Right kidney (tissue), 1 donor: ENCODE data around the gene ACLY.
"Not testable (repeated sequence)": the region's sequence is repeated elsewhere in the genome, so short reads cannot be mapped to it uniquely, and the experiment has no call there.

Experiments
- DNase-seq: peaks from one replicate; pipeline ENCODE4 v3.0.0-alpha.2; 2016

Gene ACLY

GRCh38 chr17:41873559-41874292 is 45.0 kb downstream of the ACLY start:
- no peak for DNase-seq

- DNase-seq: no peak
Measured at GRCh38 chr17:41871789-41872188, 47.0 kb downstream of the ACLY start.

GRCh38 chr17:41870627-41871026 is 48.1 kb downstream of the ACLY start:
- DNase-seq: no peak

GRCh38 chr17:41870097-41870496 is 48.7 kb downstream of the ACLY start:
- no peak for DNase-seq

- DNase-seq: no peak
Measured at GRCh38 chr17:41869426-41869825, 49.3 kb downstream of the ACLY start.

GRCh38 chr17:41868568-41868967 is 50.2 kb downstream of the ACLY start:
- DNase-seq: no peak

- no peak for DNase-seq
Measured at GRCh38 chr17:41865596-41865893, 53.2 kb downstream of the ACLY start.

GRCh38 chr17:41864836-41865595 is 53.7 kb downstream of the ACLY start, which contains the start of gene KLHL11:
Gene KLHL11 (minus strand): TSS chr17:41865423. CDS start chr17:41865370, 53 bp downstream.
- peak; percentile 97 for DNase-seq

- DNase-seq: no peak
Measured at GRCh38 chr17:41864498-41864835, 54.3 kb downstream of the ACLY start.

GRCh38 chr17:41863074-41863848 is 55.5 kb downstream of the ACLY start:
- no peak for DNase-seq

GRCh38 chr17:41860254-41860931 is 58.4 kb downstream of the ACLY start:
- DNase-seq: no peak

GRCh38 chr17:41851382-41851781 is 67.4 kb downstream of the ACLY start:
- not testable (repeated sequence) for DNase-seq

- no peak for DNase-seq
Measured at GRCh38 chr17:41849251-41849990, 69.3 kb downstream of the ACLY start.

GRCh38 chr17:41848788-41849187 is 70.0 kb downstream of the ACLY start:
- DNase-seq: no peak

- DNase-seq: no peak
Measured at GRCh38 chr17:41844971-41845370, 73.8 kb downstream of the ACLY start.

GRCh38 chr17:41840781-41841180 is 78.0 kb downstream of the ACLY start:
- DNase-seq: not testable (repeated sequence)

- not testable (repeated sequence) for DNase-seq
Measured at GRCh38 chr17:41839448-41839847, 79.3 kb downstream of the ACLY start.

- DNase-seq: no peak
Measured at GRCh38 chr17:41837761-41838538, 80.8 kb downstream of the ACLY start, which contains the start of gene KLHL10. Gene KLHL10 (plus strand): TSS chr17:41837825. CDS start chr17:41837933, 108 bp downstream.

- DNase-seq: no peak
Measured at GRCh38 chr17:41836550-41837196, 82.1 kb downstream of the ACLY start.

- DNase-seq: peak; percentile 89
Measured at GRCh38 chr17:41835800-41836549, 82.8 kb downstream of the ACLY start, which contains the start of gene NT5C3B. Gene NT5C3B (minus strand): TSS chr17:41836232. CDS start chr17:41836193, 39 bp downstream.
